HG03571 (cell line): Measurements from ENCODE around the gene NKIRAS2.

ENCODE experiments used
- ATAC-seq: cut with Tn5 transposase; IDR thresholded peaks from one replicate; pipeline ENCODE4 v1.9.1; 2021; ENCODE audit not compliant: unreplicated experiment

The NKIRAS2 gene

GRCh38 chr17:42025936-42026335 lies 6.0 kb downstream of the NKIRAS2 start:
- no peak for ATAC-seq

- no peak for ATAC-seq
These were observed 7.1 kb downstream of the NKIRAS2 start for GRCh38 chr17:42026857-42027589.

- ATAC-seq = no peak
These were observed 7.7 kb downstream of the NKIRAS2 start for GRCh38 chr17:42027590-42027889.

DNA sequence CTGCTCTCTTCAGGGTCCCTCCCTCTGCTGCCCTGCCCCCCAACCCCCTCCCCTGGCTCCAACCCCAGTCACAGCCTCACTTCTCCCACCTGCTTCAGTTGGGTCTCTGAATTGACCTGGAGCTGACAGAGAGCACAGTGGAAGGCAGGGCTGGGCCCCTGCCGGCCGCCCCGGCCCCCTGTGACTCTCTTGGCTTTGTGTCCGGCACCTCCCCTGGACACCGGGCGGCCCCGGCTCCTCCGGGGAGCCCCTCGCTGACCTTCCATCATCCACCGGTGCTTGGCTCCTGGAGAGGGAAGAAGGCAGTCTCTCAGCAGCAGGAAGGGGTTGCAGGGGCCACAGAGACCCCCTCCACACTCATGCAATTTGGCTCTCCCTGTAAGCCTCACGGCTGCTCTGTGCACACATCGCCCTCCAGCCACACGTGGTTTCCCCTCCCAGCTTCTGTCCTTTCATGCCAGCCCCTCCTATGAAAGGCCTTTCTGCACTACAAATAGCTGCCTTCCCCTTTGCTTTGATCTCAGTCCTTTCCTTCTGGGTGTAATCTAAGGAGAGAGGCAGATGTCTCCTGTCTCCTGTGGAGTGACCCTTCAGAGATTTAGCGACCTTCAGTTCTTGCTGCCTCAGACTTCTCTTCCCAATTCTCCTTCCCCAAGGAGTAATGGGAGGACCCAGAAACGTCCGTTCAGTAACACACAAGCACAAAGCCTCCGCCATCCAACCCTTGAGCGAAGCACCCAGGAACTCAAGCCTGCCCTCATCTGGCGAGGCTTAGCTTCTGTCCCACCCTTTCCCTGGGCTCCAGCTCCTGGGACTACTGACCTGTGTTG lies 8.3 kb downstream of the NKIRAS2 start:
- ATAC-seq = no peak

DNA sequence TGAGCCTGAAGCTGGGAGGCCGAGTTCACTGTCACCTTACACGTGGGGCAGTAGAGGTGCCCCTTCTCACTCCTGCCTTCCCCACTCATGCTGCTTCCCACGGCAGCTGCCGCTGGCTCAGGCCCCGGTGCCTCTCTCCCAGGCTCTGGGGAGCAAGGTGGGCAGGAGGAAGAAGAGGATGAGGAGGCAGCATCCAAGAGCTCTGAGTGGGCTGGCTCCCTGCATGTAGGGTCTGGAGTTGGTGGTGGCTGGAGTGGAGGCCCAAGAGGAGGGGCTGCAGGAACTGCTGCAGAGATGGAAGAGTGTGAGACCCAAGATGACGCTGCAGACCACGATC lies 8.9 kb downstream of the NKIRAS2 start:
- no peak for ATAC-seq

DNA sequence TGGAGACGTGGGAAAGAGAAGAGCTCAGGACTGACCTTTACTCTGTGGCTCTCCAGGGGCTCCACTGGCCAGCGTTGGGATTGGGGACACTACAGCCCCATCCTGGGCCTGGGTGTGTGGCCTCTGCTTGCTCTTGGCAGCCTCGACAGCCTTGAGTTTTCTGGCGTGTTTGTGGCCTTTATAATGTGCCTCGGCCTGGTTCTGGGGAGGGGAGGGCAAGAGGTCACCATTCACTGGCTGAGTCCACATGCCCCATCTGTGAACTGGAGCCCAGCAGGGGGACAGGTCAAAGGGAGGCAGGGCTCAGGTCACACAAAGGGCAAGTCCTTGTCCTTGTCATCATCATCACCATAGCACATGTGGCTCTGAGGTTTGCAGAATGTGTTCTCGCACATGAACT lies 11.7 kb downstream of the NKIRAS2 start:
- ATAC-seq = no peak

DNA sequence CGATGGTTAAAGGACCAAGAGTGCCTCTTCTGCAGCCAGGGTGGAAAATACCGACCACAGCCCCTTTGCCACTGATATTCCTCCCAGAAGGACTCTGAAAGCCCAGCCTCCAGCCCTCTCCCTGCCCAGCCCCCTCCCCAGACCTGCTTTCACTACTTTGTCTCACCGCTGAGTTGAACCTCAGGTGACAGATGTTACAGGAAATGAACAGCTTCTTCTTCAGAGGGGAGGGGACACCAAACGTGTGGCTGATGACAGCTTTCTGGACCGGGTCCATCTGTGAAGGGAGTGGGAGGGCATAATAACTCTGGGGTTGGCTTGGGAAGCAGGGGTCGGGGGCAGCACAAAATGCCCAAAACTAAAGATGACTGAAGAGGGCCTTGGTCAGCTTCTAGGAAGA lies 14.2 kb downstream of the NKIRAS2 start:
- ATAC-seq = no peak

GRCh38 chr17:42038221-42038973 lies 18.5 kb downstream of the NKIRAS2 start:
- no peak for ATAC-seq

DNA sequence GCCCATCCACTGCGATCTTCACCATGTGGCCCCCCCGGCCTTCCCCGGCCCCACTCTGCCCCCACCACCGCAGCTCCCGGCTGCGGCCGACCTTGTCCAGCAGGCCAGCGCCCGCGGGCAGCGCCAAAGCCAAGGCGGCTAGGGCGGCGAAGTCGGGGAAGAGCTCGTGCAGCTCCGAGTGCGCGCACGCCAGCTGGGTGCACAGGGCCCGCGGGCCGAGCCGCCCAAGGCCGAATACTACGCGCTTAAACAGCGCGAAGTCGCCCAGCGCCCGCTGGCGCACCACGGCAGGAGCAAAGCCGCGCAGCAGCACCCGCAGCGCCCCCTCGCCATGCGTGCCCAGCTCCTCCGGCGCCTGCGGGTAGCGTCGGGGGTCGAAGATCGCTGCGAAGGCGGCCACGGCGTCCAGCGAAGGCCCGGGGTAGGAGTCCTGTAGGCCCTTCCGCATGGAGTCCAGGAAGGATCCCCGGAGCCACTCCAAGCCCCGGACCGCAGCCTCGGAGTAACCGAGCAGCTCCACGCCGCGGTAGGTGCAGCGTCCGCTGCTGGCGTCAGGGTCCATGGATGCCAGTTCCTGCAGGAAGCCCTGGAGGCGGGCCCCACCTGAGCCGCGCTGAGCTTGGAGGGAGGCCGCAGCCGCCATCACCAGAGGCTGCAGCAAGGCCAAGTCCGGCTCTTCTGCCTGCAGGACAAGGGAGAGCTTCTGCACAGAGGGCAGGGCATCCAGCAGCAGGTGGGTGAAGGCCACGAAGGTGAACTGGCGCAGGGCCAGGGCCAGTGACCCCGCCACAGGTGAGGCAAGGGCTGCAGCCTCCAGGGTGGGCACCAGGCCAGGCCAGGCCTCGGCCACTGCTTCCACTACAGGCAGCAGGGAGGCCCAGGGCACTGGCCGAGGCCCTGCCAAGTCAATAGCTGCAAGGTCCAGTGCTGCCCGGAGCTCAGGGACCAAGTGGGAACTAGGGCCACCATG lies 20.2 kb downstream of the NKIRAS2 start:
- no peak for ATAC-seq

- no peak for ATAC-seq
These were observed 20.9 kb downstream of the NKIRAS2 start for GRCh38 chr17:42040818-42041217.

DNA sequence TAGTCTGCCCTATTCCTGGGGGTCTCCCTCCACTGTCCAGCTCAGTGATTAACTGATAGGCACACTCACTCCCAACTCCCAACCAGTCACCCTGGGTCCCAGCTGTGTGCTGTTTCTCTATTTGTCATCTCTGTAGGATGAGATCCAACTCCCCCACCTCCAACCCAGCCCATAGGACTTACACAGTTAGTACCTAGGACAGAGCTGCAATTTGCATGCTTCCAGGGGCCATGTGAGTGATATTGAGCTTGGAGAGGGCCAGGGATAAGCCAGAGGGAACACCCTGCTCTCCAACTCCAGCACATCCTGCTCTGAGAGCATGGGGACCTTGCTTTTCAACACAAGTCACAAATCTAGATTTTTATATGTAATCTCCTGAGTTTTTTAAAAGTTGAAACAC lies 21.7 kb downstream of the NKIRAS2 start:
- no peak for ATAC-seq

GRCh38 chr17:42042598-42043319 lies 22.9 kb downstream of the NKIRAS2 start:
- ATAC-seq = no peak

- no peak for ATAC-seq
These were observed 25.8 kb downstream of the NKIRAS2 start for GRCh38 chr17:42045719-42046118.

- ATAC-seq = no peak
These were observed 27.5 kb downstream of the NKIRAS2 start for GRCh38 chr17:42047343-42047742.

GRCh38 chr17:42049834-42050392 lies 30.0 kb downstream of the NKIRAS2 start:
- no peak for ATAC-seq

GRCh38 chr17:42050393-42051012 lies 30.6 kb downstream of the NKIRAS2 start, which contains the start of gene C17orf113:
Gene C17orf113, minus strand, starts transcription at chr17:42050601. Its CDS starts 7,225 bp downstream, at chr17:42043376.
- ATAC-seq = no peak

DNA sequence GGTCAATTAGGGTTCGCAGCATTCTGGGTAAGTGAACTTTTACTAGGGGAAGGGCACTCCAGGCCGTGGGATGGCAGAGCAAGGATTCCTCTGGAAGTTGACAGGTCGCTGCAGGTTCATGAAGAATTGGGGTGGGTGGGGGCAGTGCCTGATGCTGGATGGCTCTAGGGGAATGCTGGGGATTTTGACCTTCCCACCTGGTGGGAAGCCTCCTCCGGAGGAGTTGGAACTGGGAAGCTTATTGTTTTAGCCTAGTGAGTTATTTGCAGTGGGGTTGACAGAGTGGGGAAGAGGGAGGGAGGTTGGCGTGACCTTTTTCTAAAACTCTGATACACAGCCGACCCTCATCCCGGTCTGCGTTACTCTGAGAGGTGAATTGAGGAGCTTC lies 31.1 kb downstream of the NKIRAS2 start:
- no peak for ATAC-seq

- ATAC-seq = no peak
These were observed 31.8 kb downstream of the NKIRAS2 start for GRCh38 chr17:42051645-42052044.

DNA sequence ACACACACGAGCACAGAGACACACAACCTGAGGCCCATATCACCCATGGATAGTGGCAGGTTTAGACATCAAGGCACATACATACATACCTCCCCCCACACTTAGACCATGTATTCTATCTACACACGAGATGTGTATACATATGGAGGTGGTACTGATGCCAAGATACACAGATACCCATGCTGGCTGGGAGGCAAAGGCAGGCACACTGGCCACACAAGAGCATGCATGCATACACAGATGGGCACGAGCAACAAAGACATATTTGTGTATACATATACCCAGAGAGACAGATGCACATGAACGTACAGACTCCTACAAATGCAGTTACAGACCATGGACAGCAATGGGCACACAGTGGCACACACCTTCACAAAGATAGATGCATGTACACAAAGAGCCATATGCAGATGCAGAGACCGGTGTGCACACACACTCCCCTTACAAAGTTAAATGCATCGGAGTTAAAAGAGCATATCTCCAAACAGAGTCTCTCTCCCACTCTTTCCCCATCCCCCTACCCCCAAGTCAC lies 32.5 kb downstream of the NKIRAS2 start:
- no peak for ATAC-seq
